Stimulated activated CD4-positive, alpha-beta T cell treated with anti-CD3 and anti-CD28 coated beads, Interleukin-4, amount 100 ng/mL, for 4 hours (primary cell): ENCODE data around the gene UBALD2.
"Not testable (repeated sequence)": the region's sequence is repeated elsewhere in the genome, so short reads cannot be mapped to it uniquely, and the experiment has no call there.

Experiments
- DNase-seq, 2 experiments: peaks; one replicate each; pipeline ENCODE4 v3.0.0-alpha.2; 2020

UBALD2 gene

DNA sequence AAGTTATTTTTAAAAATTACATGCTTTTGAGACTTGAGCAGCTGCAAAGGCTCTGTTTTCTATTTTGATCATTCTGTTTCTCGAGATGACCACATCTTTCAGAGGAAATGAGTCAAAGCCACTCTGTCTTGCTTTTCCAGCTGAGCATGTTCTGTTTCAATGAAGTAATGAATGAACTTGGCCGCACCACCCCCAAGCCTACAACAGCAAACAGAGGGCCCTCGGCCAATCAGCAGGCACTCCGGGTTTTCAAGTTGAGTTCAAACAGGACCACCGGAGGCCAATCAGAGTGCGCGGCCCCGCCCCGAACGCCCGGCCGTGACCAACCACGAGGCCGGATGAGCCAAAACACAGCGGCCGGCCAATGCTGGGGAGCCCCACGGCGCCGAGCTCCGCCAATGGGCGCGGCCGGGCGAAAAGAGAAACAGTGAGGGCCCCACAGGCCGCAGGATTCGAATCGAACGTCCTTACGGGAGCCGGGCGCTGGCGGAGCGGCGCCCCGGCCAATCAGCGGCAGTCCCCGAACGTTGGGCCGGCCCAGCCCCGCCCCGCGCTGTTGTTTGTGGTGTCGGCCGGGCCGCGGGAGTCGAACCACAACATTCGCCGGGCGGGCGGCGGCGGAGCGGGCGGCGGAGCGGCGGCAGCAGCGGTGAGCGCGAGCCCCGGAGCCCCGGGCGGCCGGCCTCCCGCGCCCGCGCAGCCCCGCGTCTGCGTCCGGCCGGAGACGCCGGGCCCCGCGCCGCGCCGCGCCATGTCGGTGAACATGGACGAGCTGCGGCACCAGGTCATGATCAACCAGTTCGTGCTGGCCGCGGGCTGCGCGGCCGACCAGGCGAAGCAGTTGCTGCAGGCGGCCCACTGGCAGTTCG is at the start of gene UBALD2:
Gene UBALD2, plus strand, starts transcription at position 594 of the 869 bp plus-strand sequence. Its CDS starts 158 bp downstream, at position 752.
- DNase-seq: peak; percentile 98 to 99

GRCh38 chr17:76217081-76217480 is 48.1 kb upstream of the UBALD2 start:
- DNase-seq: no peak

DNA sequence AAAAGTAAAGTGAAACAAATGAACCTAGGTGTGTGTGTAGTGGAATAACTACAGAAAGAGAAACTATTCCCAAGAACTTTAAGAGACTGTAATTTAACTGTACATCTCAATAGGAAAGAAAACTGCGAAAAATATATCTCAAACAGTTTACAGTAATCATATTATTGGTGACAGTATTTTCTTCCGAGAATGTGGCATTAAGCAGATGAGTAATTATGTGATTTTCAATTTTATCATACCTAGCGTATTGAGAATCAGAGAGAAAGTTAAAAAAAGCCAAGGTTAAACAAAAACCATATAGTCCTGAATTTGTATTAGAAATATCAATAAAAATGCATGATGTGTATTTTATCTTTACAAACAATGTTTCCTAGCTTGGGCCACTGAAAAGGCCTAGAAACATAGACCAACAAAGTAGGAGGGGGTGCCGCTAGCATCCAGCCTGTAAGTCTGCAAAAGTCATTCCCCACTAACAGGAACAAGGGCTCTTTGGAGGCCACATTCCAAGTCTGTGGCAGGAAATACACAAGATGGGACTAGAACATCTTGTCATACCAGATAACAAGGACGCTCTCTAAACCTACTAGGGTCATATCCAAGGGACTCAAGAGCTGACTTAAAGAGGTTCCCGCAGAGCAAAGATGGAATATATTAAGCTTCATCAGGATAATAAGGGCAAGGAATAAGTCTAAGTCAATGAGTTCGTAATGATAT is 45.3 kb upstream of the UBALD2 start:
- DNase-seq: no peak

- no peak for DNase-seq
Measured at GRCh38 chr17:76223802-76224201, 41.3 kb upstream of the UBALD2 start.

DNA sequence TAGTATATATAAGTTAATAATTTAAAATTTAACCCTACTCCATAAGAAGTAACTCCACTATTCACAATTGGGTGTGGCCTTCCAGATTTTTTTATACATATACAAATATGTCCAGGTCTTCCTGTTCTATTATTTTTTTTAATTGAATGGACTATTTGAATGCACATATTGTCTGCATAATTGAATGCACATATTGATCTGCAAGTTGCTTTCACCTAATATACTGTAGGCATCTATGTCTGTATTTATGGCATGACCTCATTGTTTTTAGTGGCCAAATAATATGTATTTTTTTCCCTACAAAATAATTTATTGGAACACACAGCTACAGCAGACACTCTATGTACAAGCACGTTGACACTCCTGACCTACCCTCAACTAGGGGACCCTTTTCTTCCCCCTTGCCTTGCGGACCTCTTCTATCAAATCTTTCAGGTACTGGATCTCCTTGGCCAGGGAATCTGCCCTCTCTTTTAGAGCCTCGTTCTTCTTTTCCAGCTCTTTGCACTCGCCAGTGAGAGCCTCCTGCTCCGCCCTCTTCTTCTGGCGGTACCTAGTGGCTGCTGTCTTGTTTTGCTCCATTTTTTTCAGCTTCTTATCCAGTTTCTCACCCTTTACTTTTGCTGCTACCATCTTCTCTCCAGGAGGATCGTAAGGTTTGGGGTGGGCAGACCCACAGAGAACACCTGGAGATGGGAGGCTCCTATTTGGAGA is 39.6 kb upstream of the UBALD2 start:
- DNase-seq: not testable (repeated sequence)

DNA sequence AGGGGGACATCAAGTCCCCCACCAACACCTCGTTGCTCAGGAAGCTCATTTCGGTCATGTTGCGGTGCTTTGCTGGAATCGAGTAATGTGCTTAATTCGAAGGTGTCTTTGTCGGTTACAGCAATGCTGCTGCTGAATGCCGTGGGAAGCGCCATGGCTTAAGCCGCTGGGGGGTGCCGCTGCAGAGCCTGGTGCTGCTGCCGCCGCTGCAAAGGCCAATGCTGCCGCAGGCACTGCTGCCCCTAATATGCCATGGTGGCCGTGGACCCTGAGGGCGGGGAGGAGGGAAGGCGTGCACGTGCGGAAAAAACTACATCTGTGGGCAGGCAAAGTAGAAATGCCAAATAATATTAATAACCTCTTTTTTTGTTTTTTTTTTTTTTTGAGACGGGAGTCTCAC is 38.4 kb upstream of the UBALD2 start:
- DNase-seq: not testable (repeated sequence)

DNA sequence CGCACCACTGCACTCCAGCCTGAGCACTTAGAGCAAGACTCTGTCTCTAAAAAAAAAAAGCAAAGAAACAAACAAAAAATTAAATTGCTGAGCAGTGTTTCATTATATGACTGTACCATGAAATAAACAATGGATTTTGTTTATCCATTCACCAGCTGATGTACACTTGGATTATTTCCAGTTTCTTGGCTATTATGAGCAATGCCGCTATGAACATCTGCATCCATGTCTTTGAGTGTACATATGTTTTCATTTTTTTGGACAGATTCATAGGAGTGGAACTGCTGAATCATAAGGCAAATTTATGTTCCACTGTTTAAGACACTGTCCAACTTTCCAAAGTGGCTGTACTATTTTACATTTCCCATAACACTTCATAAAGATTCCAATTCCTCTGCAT is 32.8 kb upstream of the UBALD2 start:
- DNase-seq: no peak

DNA sequence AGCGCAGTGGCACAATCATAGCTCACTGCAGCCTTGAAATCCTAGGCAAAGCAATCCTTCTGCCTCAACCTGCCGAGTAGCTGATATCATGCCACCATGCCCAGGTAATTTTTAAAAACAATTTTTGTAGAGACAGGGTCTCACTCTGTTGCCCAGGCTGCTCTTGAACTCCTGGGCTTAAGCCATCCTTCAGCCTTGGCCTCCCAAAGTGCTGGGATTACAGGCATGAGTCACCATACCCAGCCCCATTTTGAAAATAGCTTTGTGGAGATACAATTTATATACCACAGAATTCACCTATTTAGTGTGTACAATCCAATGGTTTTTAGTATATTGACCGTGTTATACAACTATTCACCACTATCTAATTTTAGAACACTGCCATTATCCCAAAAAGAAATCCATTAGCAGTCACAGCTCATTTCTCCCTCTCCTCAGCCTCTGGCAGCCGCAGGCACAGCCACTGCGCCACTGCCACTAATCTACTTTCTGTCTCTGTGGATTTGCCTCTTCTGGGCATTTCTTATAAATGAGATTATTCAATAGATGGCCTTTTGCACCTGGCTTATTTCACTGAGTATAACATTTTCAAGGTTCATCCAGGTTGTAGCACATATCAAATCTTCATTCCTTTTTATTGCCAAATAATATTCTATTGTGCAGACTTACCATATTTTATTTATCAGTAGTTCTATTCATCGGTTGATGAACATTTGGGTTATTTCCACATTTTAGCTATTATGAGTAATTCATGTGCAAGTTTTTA is 31.4 kb upstream of the UBALD2 start:
- no peak for DNase-seq

DNA sequence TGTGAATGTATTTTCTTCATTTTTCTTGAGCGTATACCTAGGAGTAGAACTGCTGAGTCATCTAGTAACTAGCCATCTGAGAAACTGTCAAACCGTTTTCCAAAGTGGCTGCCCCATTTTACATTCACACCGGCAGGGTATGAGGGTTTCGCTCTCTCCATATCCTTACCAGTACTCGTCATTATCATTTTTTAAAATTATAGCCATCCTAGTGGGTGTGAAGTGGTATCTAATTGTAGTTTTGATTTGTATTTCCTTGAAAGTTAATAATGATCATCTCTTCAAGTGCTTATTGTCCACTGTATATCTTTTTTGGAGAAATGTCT is 30.8 kb upstream of the UBALD2 start:
- DNase-seq: no peak

GRCh38 chr17:76235883-76236282 is 29.3 kb upstream of the UBALD2 start:
- DNase-seq: no peak

GRCh38 chr17:76236603-76237002 is 28.5 kb upstream of the UBALD2 start:
- DNase-seq: no peak

DNA sequence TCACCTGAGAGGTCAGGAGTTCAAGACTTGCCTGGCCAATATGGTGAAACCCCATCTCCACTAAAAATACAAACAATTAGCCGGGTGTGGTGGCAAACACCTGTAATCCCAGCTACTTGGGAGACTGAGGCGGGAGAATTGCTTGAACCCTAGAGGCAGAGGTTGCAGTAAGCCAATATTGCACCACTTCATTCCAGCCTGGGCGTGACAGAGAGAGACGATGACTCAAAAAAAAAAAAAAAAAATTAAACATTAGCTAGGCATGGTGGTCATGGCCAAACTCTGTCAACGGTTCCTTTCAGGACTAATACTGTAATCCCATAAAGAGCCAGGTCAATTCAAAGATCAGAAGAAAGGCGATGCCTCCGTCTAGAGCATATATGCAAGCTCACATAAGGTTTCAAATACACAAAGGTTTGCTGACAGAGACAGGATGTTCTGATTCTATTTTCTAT is 27.3 kb upstream of the UBALD2 start:
- no peak for DNase-seq

GRCh38 chr17:76238847-76239537 is 26.2 kb upstream of the UBALD2 start:
- no peak for DNase-seq

GRCh38 chr17:76239538-76240274 is 25.4 kb upstream of the UBALD2 start:
- DNase-seq: no peak

- peak; percentile 64 to 65 for DNase-seq
Measured at GRCh38 chr17:76240461-76241203, 24.5 kb upstream of the UBALD2 start, which contains the start of gene RNF157. Gene RNF157 (minus strand): TSS chr17:76240493. CDS start chr17:76240240, 253 bp downstream.

DNA sequence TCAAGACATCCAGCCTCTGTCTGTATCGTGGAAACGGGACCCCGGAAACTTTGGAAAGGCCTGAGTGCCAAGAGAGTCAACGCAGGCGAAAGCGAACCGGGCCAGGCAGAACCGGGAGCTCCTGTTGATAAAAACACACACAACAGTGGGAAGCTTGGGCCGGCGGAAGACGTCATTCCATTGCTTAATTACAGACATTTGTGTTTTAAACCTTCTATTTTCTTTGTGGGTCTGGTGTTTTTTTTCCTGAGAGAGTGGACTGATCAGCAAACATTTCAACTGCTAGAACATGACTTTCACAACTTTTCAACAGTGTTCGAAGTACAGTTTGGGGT is 24.0 kb upstream of the UBALD2 start:
- DNase-seq: no peak

DNA sequence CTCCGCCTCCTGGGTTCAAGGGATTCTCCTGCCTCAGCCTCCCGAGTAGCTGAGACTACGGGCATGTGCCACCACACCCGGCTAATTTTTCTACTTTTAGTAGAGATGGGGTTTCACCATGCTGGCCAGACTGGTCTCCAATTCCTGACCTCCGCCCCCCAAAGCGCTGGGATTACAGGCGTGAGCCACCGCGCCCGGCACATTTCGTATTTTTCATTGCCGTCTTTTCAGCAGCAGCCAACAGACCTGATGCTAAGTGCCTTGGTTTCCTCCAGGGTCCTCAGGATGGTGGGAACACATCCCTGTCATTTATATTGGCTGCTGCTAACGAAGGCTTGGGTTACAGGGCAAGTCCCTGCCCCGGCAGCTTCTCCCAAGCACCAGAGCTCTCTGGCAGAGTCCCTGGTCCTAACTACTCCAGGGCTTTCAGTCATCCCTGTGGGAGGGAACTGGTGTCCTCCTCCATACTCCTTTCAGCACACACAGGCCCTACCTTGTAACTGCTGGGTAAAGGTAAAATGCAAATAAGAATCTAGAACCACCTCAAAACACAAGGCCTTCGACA is 23.4 kb upstream of the UBALD2 start:
- DNase-seq: no peak

DNA sequence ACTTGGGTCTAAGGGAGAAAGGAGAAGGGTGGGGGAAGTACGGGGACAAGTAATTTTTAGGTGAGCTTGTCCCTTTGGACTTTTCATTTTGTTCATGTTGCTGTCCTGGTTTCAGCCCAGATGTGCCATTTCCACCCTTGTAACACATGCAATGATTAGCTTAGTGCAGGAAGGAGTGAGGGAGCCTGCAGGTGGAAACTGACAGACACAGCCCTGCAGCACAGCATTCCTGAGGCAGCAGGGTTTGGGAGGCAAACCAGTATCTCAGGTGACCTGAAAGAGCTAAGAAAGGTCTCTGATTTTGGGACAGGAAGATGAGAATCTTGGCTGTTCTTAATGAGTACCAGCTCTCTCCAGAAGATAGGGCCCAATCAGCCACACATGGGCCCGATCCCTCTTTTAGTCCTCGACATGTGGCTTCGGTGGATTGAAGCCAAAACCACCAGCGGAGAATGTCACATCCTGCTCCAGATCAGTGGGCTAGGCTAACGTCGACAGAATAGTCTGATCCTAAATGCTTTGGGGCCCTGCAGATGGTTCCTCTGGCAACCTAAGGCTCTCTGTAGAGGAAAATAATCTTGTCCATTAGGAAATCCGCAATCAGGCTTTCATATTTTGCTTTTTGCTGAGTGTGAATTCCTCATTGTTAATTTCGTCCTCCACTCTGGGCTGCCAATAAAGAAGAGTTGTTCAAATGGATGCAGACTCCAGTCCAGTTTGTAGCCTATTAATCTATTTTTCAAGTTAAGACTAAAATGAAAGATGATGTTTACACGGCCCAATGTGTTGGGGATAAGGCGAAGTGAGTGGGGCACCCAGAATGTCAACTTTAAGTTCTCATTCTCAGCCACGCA is 21.1 kb upstream of the UBALD2 start:
- DNase-seq: no peak

GRCh38 chr17:76244721-76245120 is 20.4 kb upstream of the UBALD2 start:
- not testable (repeated sequence) for DNase-seq
